AG04450 (cell line): Measurements from ENCODE around the gene CRYBA2. TPM values are rescaled to one million over a fixed set of nuclear protein-coding genes. Genes with fewer than 3 reads are reported as not detected.

Experiments
- CTCF ChIA-PET: fragments of 300-600, 350-600 bp; formaldehyde crosslinking; extraction: SDS; loops from one replicate; lab custom pipeline; 2022; ENCODE audit warnings: antibody characterized with exemption, inconsistent platforms; lab: Charles Lee
- POLR2A ChIA-PET: fragments of 350-600 bp; formaldehyde crosslinking; extraction: SDS; loops from one replicate; lab custom pipeline; 2021; ENCODE audit warnings: antibody characterized with exemption, inconsistent platforms; lab: Yijun Ruan, JAX
- DNase-seq: peaks from one replicate; pipeline ENCODE4 v3.0.0-alpha.2; 2011; ENCODE audit warnings: low read depth, low spot score
- H3K27ac ChIP-seq: one replicate; pipeline ENCODE4 v1.5.1; 2012; ENCODE audit warnings: low read depth, low read length, control low read depth
- H3K27me3 ChIP-seq: one replicate; pipeline ENCODE4 v1.6.0; 2012; ENCODE audit warnings: low read length; ENCODE audit not compliant: control insufficient read depth, insufficient read depth
- H3K4me3 ChIP-seq: 2 replicates; pipeline ENCODE4 v1.5.1; 2011; ENCODE audit warnings: mild to moderate bottlenecking, low read depth, low read length, control low read depth
- H3K9me3 ChIP-seq: 2 replicates; pipeline ENCODE4 v1.5.1; 2012; ENCODE audit warnings: low read length; ENCODE audit not compliant: control insufficient read depth, insufficient read depth
- CTCF ChIP-seq: IDR thresholded peaks from 2 replicates; pipeline ENCODE4 v1.5.1; 2011; ENCODE audit warnings: low read depth, low read length, control low read depth, inconsistent platforms
- polyA plus RNA-seq: library from polyadenylated mRNA; depleted of rRNA; stranded (reverse); fragments of >200 nt; gene quantifications from 2 replicates; pipeline ENCODE4 v1.2.3, GENCODE V29; 2011

Gene CRYBA2
- polyA plus RNA-seq, 1 experiment, result 0.19 TPM

- no peak for DNase-seq
- H3K27ac ChIP-seq, result no peak overlapping the region
- POLR2A ChIA-PET, result no interaction called here
- no peak overlapping the region for H3K4me3 ChIP-seq
- peaks cover 5% of the 10 kb centered on the region; the same call in 1 of the 2 replicates for H3K9me3 ChIP-seq
- peaks cover 70% of the 10 kb centered on the region for H3K27me3 ChIP-seq
- CTCF ChIA-PET, result interaction anchor here (1.3 to 2.5 kb wide), 7 partner anchors 13 to 173 kb away, joined by 4 to 13 read pairs (median 8); no protein-coding TSS in a partner anchor
- 0 out of 2 replicates have a peak, but pooled peaks have one; percentile 0 for TF ChIP-seq CTCF
Measured at GRCh38 chr2:218981390-218981880, 11.8 kb downstream of the CRYBA2 start.

- ChIA-PET CTCF (interaction anchor here (0.6 to 2.5 kb wide), 40 partner anchors 8 to 249 kb away, joined by 3 to 17 read pairs (median 4); no protein-coding TSS in a partner anchor), POLR2A (no interaction called here)
- 0 out of 2 replicates have a peak, but pooled peaks have one; percentile 3 for TF ChIP-seq CTCF
- H3K4me3 ChIP-seq, result no peak overlapping the region
- no peak for DNase-seq
- peaks cover 5% of the 10 kb centered on the region; the same call in 1 of the 2 replicates for H3K9me3 ChIP-seq
- peaks cover 70% of the 10 kb centered on the region for H3K27me3 ChIP-seq
- H3K27ac ChIP-seq, result no peak overlapping the region
Measured at GRCh38 chr2:218980735-218981389, 12.4 kb downstream of the CRYBA2 start.

- TF ChIP-seq CTCF, result peak; percentile 86
- no peak overlapping the region for H3K27ac ChIP-seq
- no peak for DNase-seq
- ChIA-PET CTCF (interaction anchor here (0.6 to 2.5 kb wide), 44 partner anchors 9 to 248 kb away, joined by 3 to 17 read pairs (median 4); partner anchors contain the start of gene ABCB6), POLR2A (no interaction called here)
- peak overlapping the region; percentile 42 for H3K4me3 ChIP-seq
- H3K27me3 ChIP-seq, result peaks cover 69% of the 10 kb centered on the region
- H3K9me3 ChIP-seq, result peaks cover 5% of the 10 kb centered on the region; the same call in 1 of the 2 replicates
Measured at GRCh38 chr2:218979846-218980734, 13.1 kb downstream of the CRYBA2 start.

GRCh38 chr2:218975060-218975777, 18.0 kb downstream of the CRYBA2 start:
- TF ChIP-seq CTCF, result no peak
- CTCF ChIA-PET, result interaction anchor here (0.9 to 1.2 kb wide), 3 partner anchors 8 to 184 kb away, joined by 3 to 4 read pairs (median 3); no protein-coding TSS in a partner anchor

More at GRCh38 chr2:218975060-218975777, 18.0 kb downstream of the CRYBA2 start:
- POLR2A ChIA-PET, result interaction anchor here (0.7 kb wide), 1 partner anchor 23 kb away, joined by 4 read pairs; no protein-coding TSS in a partner anchor
- Histone ChIP-seq H3K27ac (no peak overlapping the region), H3K4me3 (no peak overlapping the region), H3K9me3 (no peaks in the 10 kb centered on the region), H3K27me3 (peaks cover 37% of the 10 kb centered on the region)
- DNase-seq, result no peak
